Endothelial cell of umbilical vein (primary cell): ENCODE data around the gene RBM8A. TPM values are rescaled to one million over a fixed set of nuclear protein-coding genes. Genes with fewer than 3 reads are reported as not detected.

Source experiments
- BruUV-seq: library from RNA; stranded (reverse); fragments of 400-500 nt; replicated peaks from 2 replicates; lab custom pipeline; 2021; lab: Mats Ljungman, UMichigan
- CTCF ChIA-PET: fragments of 300-600, 350-600 bp; sonication (Branson Sonifier 250); formaldehyde crosslinking; loops from one replicate; lab custom pipeline; 2021; ENCODE audit warnings: antibody characterized with exemption, inconsistent platforms; lab: Charles Lee
- POLR2A ChIA-PET: fragments of 300-600, 350-600 bp; sonication (Branson Sonifier 250); formaldehyde crosslinking; loops from one replicate; lab custom pipeline; 2021; ENCODE audit warnings: antibody characterized with exemption, inconsistent platforms; lab: Charles Lee
- DNase-seq: peaks from one replicate; pipeline ENCODE4 v3.0.0-alpha.2; 2011; ENCODE audit warnings: low read depth, low spot score
- FAIRE-seq: peaks from 2 replicates; lab custom pipeline; 2011; peaks lifted over from hg19 to GRCh38; lab: Jason Lieb, UNC
- H2AFZ ChIP-seq: 2 replicates; pipeline ENCODE4 v1.6.0; 2012; ENCODE audit warnings: low read depth, low read length, control low read depth, inconsistent platforms
- H3K27ac ChIP-seq: 2 replicates; pipeline ENCODE4 v1.5.1; 2011; ENCODE audit warnings: low read depth, mild to moderate bottlenecking, control low read depth, low read length, moderate library complexity; ENCODE audit not compliant: insufficient read depth
- H3K27me3 ChIP-seq, 2 experiments: 2 replicates each; pipeline versions ENCODE4 v1.6.0 to v1.6.1; 2011; ENCODE audit warnings: low read length in 2 of 2, mixed read lengths in 1 of 2; ENCODE audit not compliant: control insufficient read depth in 2 of 2, insufficient read depth in 2 of 2
- H3K36me3 ChIP-seq, 2 experiments: 2 replicates in 1 of 2; 3 replicates in 1 of 2; pipeline ENCODE4 v1.5.1; 2011; ENCODE audit warnings: low read length in 2 of 2, mild to moderate bottlenecking in 1 of 2, moderate library complexity in 1 of 2; ENCODE audit not compliant: control insufficient read depth in 2 of 2, insufficient read depth in 2 of 2; ENCODE audit errors: extremely low read depth in 1 of 2
- H3K4me1 ChIP-seq: 3 replicates; pipeline ENCODE4 v1.5.1; 2011; ENCODE audit warnings: mild to moderate bottlenecking, low read length; ENCODE audit not compliant: control insufficient read depth, insufficient read depth; ENCODE audit errors: extremely low read depth
- H3K4me2 ChIP-seq: 2 replicates; pipeline ENCODE4 v1.6.1; 2011; ENCODE audit warnings: low read length, control low read depth, mixed read lengths; ENCODE audit not compliant: insufficient read depth
- H3K4me3 ChIP-seq, 3 experiments: fragments of 200-600 bp in 1 of 3; sonication (generic), shearing (Covaris generic) in 1 of 3; replicated peaks in 1 of 3; 2 replicates each; pipeline ENCODE4 v1.5.1; 2011 to 2016; ENCODE audit warnings: control low read depth in 3 of 3, low read length in 3 of 3, mild to moderate bottlenecking in 2 of 3, inconsistent platforms in 1 of 3, low read depth in 1 of 3, moderate library complexity in 1 of 3; ENCODE audit not compliant: insufficient read depth in 1 of 3
- H3K79me2 ChIP-seq: 2 replicates; pipeline ENCODE4 v1.6.0; 2012; ENCODE audit warnings: low read length, inconsistent platforms; ENCODE audit not compliant: control insufficient read depth, insufficient read depth
- H3K9ac ChIP-seq: replicated peaks from 2 replicates; pipeline ENCODE3; 2011; ENCODE audit warnings: low read length, control low read depth; ENCODE audit not compliant: insufficient read depth; ENCODE audit errors: extremely low read depth
- H3K9me1 ChIP-seq: replicated peaks from 3 replicates; pipeline ENCODE4 v1.6.0; 2011; ENCODE audit warnings: mild to moderate bottlenecking, low read length; ENCODE audit not compliant: control insufficient read depth, insufficient read depth; ENCODE audit errors: extremely low read depth
- H3K9me3 ChIP-seq: replicated peaks from 2 replicates; pipeline ENCODE4 v1.5.1; 2012; ENCODE audit warnings: low read length, inconsistent platforms; ENCODE audit not compliant: control insufficient read depth, insufficient read depth
- H4K20me1 ChIP-seq: replicated peaks from 2 replicates; pipeline ENCODE3; 2011; ENCODE audit warnings: mild to moderate bottlenecking, low read length; ENCODE audit not compliant: control insufficient read depth, insufficient read depth; ENCODE audit errors: extremely low read depth
- CTCF ChIP-seq, 2 donors: IDR thresholded peaks; 1 replicate in 1 of 2; 2 replicates in 1 of 2; pipeline ENCODE4 v1.5.1; 2011; ENCODE audit warnings: low read length in 2 of 2, mild to moderate bottlenecking in 2 of 2, moderate library complexity in 2 of 2, control low read depth in 1 of 2, inconsistent platforms in 1 of 2, low read depth in 1 of 2; ENCODE audit not compliant: insufficient read depth in 1 of 2; ENCODE audit errors: extremely low read depth in 1 of 2
- EZH2 ChIP-seq: IDR thresholded peaks from 2 replicates; pipeline ENCODE4 v1.6.1; 2012; ENCODE audit warnings: borderline replicate concordance, low read depth, mild to moderate bottlenecking, moderate library complexity, low read length, inconsistent platforms; ENCODE audit not compliant: severe bottlenecking
- FOS ChIP-seq: IDR thresholded peaks from 2 replicates; pipeline ENCODE4 v1.6.1; 2011; ENCODE audit warnings: mild to moderate bottlenecking, low read length, moderate library complexity, borderline replicate concordance; ENCODE audit not compliant: insufficient read depth
- GATA2 ChIP-seq: IDR thresholded peaks from 2 replicates; pipeline ENCODE4 v1.7.0; 2011; ENCODE audit warnings: low read depth, mild to moderate bottlenecking, moderate library complexity, mixed read lengths, low read length; ENCODE audit not compliant: insufficient read length, insufficient read depth
- JUN ChIP-seq: IDR thresholded peaks from 2 replicates; pipeline ENCODE4 v1.6.1; 2011; ENCODE audit warnings: borderline replicate concordance, low read depth; ENCODE audit not compliant: insufficient read length, insufficient read depth
- MAX ChIP-seq: IDR thresholded peaks from 2 replicates; pipeline ENCODE4 v1.6.1; 2011; ENCODE audit not compliant: insufficient read depth, insufficient read length
- MYC ChIP-seq: IDR thresholded peaks from one replicate; pipeline ENCODE4 v1.6.1; 2011; ENCODE audit warnings: mild to moderate bottlenecking, low read depth, low read length
- POLR2A ChIP-seq: IDR thresholded peaks from 2 replicates; pipeline ENCODE4 v1.6.1; 2012; ENCODE audit warnings: low read depth, mild to moderate bottlenecking, control low read depth, low read length
- POLR2AphosphoS5 ChIP-seq: IDR thresholded peaks from 2 replicates; pipeline ENCODE4 v1.6.1; 2012; ENCODE audit warnings: low read depth, mild to moderate bottlenecking, control low read depth, low read length, moderate library complexity; ENCODE audit not compliant: insufficient read depth
- dilution Hi-C: fragments of 300-500 bp; cut with MboI; formaldehyde crosslinking; loops from one replicate; pipeline ENCODE4 v1.15.0; 2019; ENCODE audit warnings: low sequenced_read_pairs; ENCODE audit not compliant: extremely low pct_ligation_motif_present
- intact Hi-C: fragments of 100-400 bp; cut with micrococcal nuclease; formaldehyde crosslinking; loops from one replicate; pipeline ENCODE4 v1.10.0; 2022
- polyA plus RNA-seq, 4 experiments: library from polyadenylated mRNA; depleted of rRNA in 3 of 4; stranded (reverse) in 3 of 4; unstranded in 1 of 4; fragments of >200 nt; gene quantifications; 2 replicates each; pipeline versions ENCODE4 v1.2.1 to v1.2.3, GENCODE V29; 2011 to 2012; ENCODE audit warnings: missing spikeins in 1 of 4
- total RNA-seq: library from RNA; stranded (reverse); gene quantifications from 2 replicates; pipeline ENCODE4 v1.2.3, GENCODE V29; 2021

Gene RBM8A
- total and polyA plus RNA-seq, 2 donors (not counting 3 experiments of a cell fraction or from before 2014, with no cell fraction given), result 192 to 194 TPM

GRCh38 chr1:145972580-145972979 is 45.3 kb upstream of the RBM8A start:
- H3K27ac ChIP-seq, result no peak overlapping the region
- no peak for FAIRE-seq
- intact Hi-C loops (no loop called here), dilution Hi-C loops (no loop called here)
- H3K9me1 ChIP-seq, result no peaks in the 10 kb centered on the region
- no peaks in the 10 kb centered on the region for H3K27me3 ChIP-seq
- no peak overlapping the region for H2AFZ ChIP-seq
- no peak overlapping the region for H3K9ac ChIP-seq
- no peaks in the 10 kb centered on the region for H3K9me3 ChIP-seq
- BruUV-seq, result no TSS peak
- ChIA-PET POLR2A (no interaction called here), CTCF (interaction anchor here (1.5 to 2.0 kb wide), 2 partner anchors 34 to 45 kb away, joined by 4 to 11 read pairs; partner anchors contain the start of gene RBM8A)
- H4K20me1 ChIP-seq, result no peaks in the 10 kb centered on the region
- H3K4me3 ChIP-seq, result no peak overlapping the region
- peaks cover under 1% of the 10 kb centered on the region for H3K4me1 ChIP-seq
- H3K79me2 ChIP-seq, result no peaks in the 10 kb centered on the region
- H3K4me2 ChIP-seq, result no peak overlapping the region
- no peaks in the 10 kb centered on the region for H3K36me3 ChIP-seq
- DNase-seq, result no peak
- TF ChIP-seq EZH2 (no peak), MAX (no peak), POLR2AphosphoS5 (no peak), GATA2 (no peak), CTCF (IDR thresholded peaks at IDR 0.05; ENCODE audit: extremely low read depth in 1 of 2, insufficient read depth in 1 of 2, low read depth in 1 of 2, low read length in 2 of 2) (no peak), POLR2A (no peak), MYC (no peak), FOS (no peak), JUN (no peak)
